SK-N-SH (cell line): ENCODE results near the gene ONECUT1.

Source experiments
- CTCF ChIP-seq: fragments of 200-600 bp; sonication (generic); IDR thresholded peaks from 2 replicates; pipeline ENCODE4 v1.6.1; 2017; ENCODE audit warnings: antibody characterized with exemption, mild to moderate bottlenecking, moderate library complexity
- EP300 ChIP-seq, 2 experiments: IDR thresholded peaks; 2 replicates each; pipeline versions ENCODE4 v1.4.0 to v1.6.1; 2012; ENCODE audit warnings: borderline replicate concordance in 1 of 2, low read depth in 1 of 2, low read length in 1 of 2
- GATA2 ChIP-seq: sonication (generic); formaldehyde crosslinking; IDR thresholded peaks from 2 replicates; pipeline ENCODE4 v1.5.0; 2020; ENCODE audit warnings: mild to moderate bottlenecking, missing genetic modification reagents
- JUND ChIP-seq: IDR thresholded peaks from 2 replicates; pipeline ENCODE4 v1.4.0; 2012
- MAX ChIP-seq: IDR thresholded peaks from 2 replicates; pipeline ENCODE4 v1.4.0; 2012; ENCODE audit warnings: low read depth
- NFIC ChIP-seq: IDR thresholded peaks from 2 replicates; pipeline ENCODE4 v1.4.0; 2012; ENCODE audit warnings: borderline replicate concordance
- POLR2AphosphoS5 ChIP-seq: IDR thresholded peaks from 2 replicates; pipeline ENCODE4 v1.6.1; 2012; ENCODE audit warnings: low read depth, low read length
- REST ChIP-seq: IDR thresholded peaks from 2 replicates; pipeline ENCODE4 v1.6.1; 2012; ENCODE audit warnings: mild to moderate bottlenecking, low read depth, low read length, moderate library complexity
- RXRA ChIP-seq: IDR thresholded peaks from 2 replicates; pipeline ENCODE4 v1.4.0; 2012; ENCODE audit warnings: low read depth, mild to moderate bottlenecking, borderline replicate concordance
- SMC3 ChIP-seq: IDR thresholded peaks from 2 replicates; pipeline ENCODE4 v1.6.1; 2012; ENCODE audit warnings: low read depth, low read length, improper control_type of control experiment
- USF2 ChIP-seq: fragments of 150-350 bp; IDR thresholded peaks from 2 replicates; pipeline ENCODE4 v1.6.1; 2017; ENCODE audit warnings: antibody characterized with exemption, low read length, low read depth, borderline replicate concordance

GRCh38 chr15:52778457-52778856, 11.7 kb downstream of the ONECUT1 start:
- TF ChIP-seq POLR2AphosphoS5, result no peak
- no peak for TF ChIP-seq GATA2 (CRISPR knock-in tag)
- no peak for TF ChIP-seq CTCF
- TF ChIP-seq MAX, result no peak
- no peak for TF ChIP-seq JUND
- TF ChIP-seq REST, result no peak
- no peak for TF ChIP-seq USF2
- no peak for TF ChIP-seq SMC3
- no peak for TF ChIP-seq EP300 (IDR thresholded peaks at IDR 0.05; ENCODE audit: borderline replicate concordance in 1 of 2, low read depth in 1 of 2, low read length in 1 of 2)
- no peak for TF ChIP-seq NFIC
- no peak for TF ChIP-seq RXRA
